Small intestine (tissue), 7 donors: ENCODE data around the gene MAPK8IP1. TPM values are rescaled to one million over a fixed set of nuclear protein-coding genes. Genes with fewer than 3 reads are reported as not detected.

Experiments used
- DNase-seq, 2 donors: peaks; one replicate each; pipeline versions ENCODE4 v3.0.0 to v3.0.0-alpha.2; 2013
- FAIRE-seq: peaks from 2 replicates; lab custom pipeline; 2012; peaks lifted over from hg19 to GRCh38; lab: Jason Lieb, UNC
- H3K27ac ChIP-seq, 3 donors: one replicate each; pipeline ENCODE4 v1.5.1; 2013; ENCODE audit warnings: low read length in 2 of 3, mild to moderate bottlenecking in 2 of 3, control low read depth in 1 of 3, inconsistent platforms in 1 of 3, low read depth in 1 of 3, moderate library complexity in 1 of 3
- H3K27me3 ChIP-seq, 3 donors: one replicate each; pipeline ENCODE4 v1.6.1; 2013; ENCODE audit warnings: low read length in 3 of 3, inconsistent platforms in 1 of 3; ENCODE audit not compliant: control insufficient read depth in 3 of 3, insufficient read depth in 3 of 3
- H3K36me3 ChIP-seq, 3 donors: one replicate each; pipeline ENCODE4 v1.6.1; 2013; ENCODE audit warnings: low read length in 3 of 3, inconsistent platforms in 1 of 3, low read depth in 1 of 3, mild to moderate bottlenecking in 1 of 3, moderate library complexity in 1 of 3; ENCODE audit not compliant: control insufficient read depth in 3 of 3, insufficient read depth in 2 of 3
- H3K4me1 ChIP-seq, 3 donors: one replicate each; pipeline ENCODE4 v1.6.1; 2013; ENCODE audit warnings: low read length in 2 of 3, inconsistent platforms in 1 of 3, low read depth in 1 of 3, mild to moderate bottlenecking in 1 of 3, moderate library complexity in 1 of 3; ENCODE audit not compliant: control insufficient read depth in 3 of 3, insufficient read depth in 2 of 3
- H3K4me3 ChIP-seq, 3 donors: one replicate each; pipeline ENCODE4 v1.5.1; 2013; ENCODE audit warnings: low read length in 3 of 3, control low read depth in 1 of 3, inconsistent platforms in 1 of 3, low read depth in 1 of 3, mild to moderate bottlenecking in 1 of 3, moderate library complexity in 1 of 3
- H3K9me3 ChIP-seq, 2 donors: one replicate each; pipeline ENCODE4 v1.6.1; 2013; ENCODE audit warnings: low read depth in 1 of 2, low read length in 1 of 2; ENCODE audit not compliant: control insufficient read depth in 2 of 2, insufficient read depth in 1 of 2
- WGBS, 3 donors: extraction: QIAGEN DNeasy Blood & Tissue Kit; methylation state at CpG; one replicate each; pipeline ENCODE4 v1.1.7; 2013; 5-methylcytosine and 5-hydroxymethylcytosine counted together
- polyA plus RNA-seq, 4 donors: library from polyadenylated mRNA; stranded (reverse) in 3 of 4; unstranded in 1 of 4; fragments of 200-250 nt in 3 of 4; fragments of 120-200 nt in 1 of 4; gene quantifications; one replicate each; pipeline versions ENCODE4 v1.2.1 to v1.2.3, GENCODE V29; 2013
- donor health status: healthy with polysubstance abuse.
- donor health status: control.
- donor health status: control.
- donor health status: Bipolar disorder and iron deficiency.
- donor health status: healthy.

Gene MAPK8IP1
- polyA plus RNA-seq, 4 donors: 1.3 to 6.1 (median 1.9) TPM

DNA sequence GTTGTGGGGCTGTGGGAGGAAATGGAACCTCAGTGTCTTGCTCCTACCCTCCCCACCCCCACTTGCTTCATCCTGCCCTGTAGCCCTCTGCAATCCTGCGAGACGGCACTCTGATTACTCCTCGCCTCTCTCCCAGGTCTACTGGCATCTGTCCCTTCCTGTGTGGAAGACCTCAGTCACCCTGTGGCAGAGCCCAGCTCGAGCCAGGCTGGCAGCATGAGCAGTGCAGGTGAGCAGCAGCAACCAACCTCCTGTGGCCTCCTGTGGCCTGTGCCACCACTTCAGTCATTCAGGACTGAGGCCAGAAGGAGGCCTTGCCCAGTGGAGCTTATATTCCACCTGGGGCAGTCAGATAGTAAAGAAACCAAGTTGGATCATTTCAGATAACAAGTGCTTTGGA lies 14.7 kb upstream of the MAPK8IP1 start:
- H3K9me3 ChIP-seq: no peaks in the 10 kb centered on the region
- no peak for DNase-seq
- no peaks in the 10 kb centered on the region for H3K27me3 ChIP-seq
- no peak overlapping the region for H3K4me3 ChIP-seq
- no peak for FAIRE-seq
- H3K4me1 ChIP-seq: no peaks in the 10 kb centered on the region
- peaks cover 12 to 83% (median 27%) of the 10 kb centered on the region in 3 donors for H3K36me3 ChIP-seq
- 94 to 97% (median 95%) methylated on average over 4 of the region's 4 CpGs for WGBS, 3 donors
- H3K27ac ChIP-seq: no peak overlapping the region

DNA sequence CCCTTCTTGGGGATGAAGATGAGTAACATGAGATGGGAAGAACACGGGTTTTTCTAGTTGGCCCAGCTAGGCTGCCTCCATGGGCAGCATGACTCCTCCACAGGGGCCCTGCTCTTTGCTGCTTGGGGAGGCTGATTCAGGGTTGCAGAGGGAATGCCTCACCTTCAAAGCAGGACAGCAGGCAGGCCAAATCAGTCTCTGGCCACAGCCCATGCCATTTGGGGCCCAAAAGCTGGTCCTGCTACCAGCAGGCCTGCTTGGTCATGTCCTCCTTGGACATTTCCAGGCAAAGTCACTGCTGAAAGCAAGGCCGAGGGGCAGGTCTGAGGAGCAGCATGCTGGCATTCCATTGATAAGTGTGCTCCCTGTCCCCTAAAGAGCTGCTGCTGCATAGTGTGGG lies 13.8 kb upstream of the MAPK8IP1 start:
- Histone ChIP-seq H3K36me3 (peaks cover 17 to 78% (median 29%) of the 10 kb centered on the region in 3 donors), H3K27me3 (no peaks in the 10 kb centered on the region), H3K4me3 (no peak overlapping the region), H3K4me1 (no peaks in the 10 kb centered on the region), H3K9me3 (no peaks in the 10 kb centered on the region), H3K27ac (no peak overlapping the region)
- no peak for FAIRE-seq
- WGBS, 3 donors: 92 to 95% (median 93%) methylated on average over 2 of the region's 2 CpGs
- no peak for DNase-seq

DNA sequence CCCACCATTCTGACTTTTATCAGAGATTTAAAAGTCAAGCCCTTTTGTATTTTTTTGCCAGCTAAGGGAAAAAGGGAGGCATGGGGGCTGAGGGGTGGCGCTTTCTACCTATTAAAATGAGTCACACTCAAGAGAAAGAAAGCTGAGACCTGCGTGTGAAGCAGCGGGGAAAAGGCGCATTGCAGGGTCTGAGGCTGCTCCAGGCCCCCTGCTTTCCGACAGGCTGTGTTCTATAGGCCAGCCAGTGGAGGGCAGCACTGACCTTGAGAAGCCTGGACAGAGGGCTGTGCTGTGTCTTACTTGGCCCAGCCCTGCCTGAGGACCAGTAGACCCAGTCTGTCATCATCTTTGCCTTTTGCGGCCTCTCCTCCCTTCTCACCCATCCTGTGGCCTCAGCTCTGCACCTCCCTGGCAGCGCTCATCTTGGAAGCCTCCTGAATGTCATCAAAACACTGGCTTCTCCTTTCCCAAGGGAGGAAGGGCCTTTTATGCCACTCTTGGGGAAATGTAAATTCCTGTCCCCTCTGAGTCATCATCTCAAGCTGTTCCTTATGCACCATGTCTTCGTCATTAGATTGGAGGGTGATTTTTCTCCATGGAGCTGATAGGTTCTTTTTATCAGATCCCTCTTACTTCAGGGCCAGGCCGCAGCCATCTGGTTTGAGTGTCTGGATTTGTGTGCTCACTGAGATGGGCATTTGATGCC lies 12.6 kb upstream of the MAPK8IP1 start:
- no peak overlapping the region for H3K4me3 ChIP-seq
- 76 to 86% (median 78%) methylated on average over 9 of the region's 9 CpGs for WGBS, 3 donors
- no peaks in the 10 kb centered on the region for H3K27me3 ChIP-seq
- no peaks in the 10 kb centered on the region for H3K9me3 ChIP-seq
- no peaks in the 10 kb centered on the region for H3K4me1 ChIP-seq
- DNase-seq (peak; percentile 33 to 42), FAIRE-seq (no peak)
- H3K36me3 ChIP-seq: peaks cover 17 to 80% (median 27%) of the 10 kb centered on the region in 3 donors
- H3K27ac ChIP-seq: no peak overlapping the region

DNA sequence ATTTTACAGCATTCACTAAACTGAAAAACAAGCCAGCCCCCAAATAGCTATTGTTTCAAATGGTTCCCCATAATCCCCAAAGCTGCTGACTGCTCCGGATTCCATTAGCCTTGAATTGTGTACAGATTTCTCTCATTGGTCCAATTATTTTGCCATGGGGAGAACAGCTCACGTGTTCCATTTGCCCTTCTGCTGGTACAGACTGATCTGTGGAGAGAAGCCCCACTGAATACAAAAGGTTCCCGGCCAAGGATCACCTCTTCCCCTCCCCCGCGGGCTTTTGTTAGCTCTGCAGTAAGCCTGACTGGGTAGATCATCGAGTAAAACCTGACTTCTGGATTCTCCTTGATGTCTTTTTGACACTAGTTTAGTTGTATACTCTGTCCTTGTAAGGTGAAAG lies 9.1 kb upstream of the MAPK8IP1 start:
- FAIRE-seq (no peak), DNase-seq (no peak)
- WGBS, 3 donors: 69 to 78% (median 75%) methylated on average over 6 of the region's 6 CpGs
- H3K27me3 ChIP-seq: no peaks in the 10 kb centered on the region
- H3K27ac ChIP-seq: no peak overlapping the region
- H3K9me3 ChIP-seq: no peaks in the 10 kb centered on the region
- no peak overlapping the region for H3K4me3 ChIP-seq
- no peaks in the 10 kb centered on the region for H3K4me1 ChIP-seq
- peaks cover 11 to 64% (median 16%) of the 10 kb centered on the region in 3 donors for H3K36me3 ChIP-seq

DNA sequence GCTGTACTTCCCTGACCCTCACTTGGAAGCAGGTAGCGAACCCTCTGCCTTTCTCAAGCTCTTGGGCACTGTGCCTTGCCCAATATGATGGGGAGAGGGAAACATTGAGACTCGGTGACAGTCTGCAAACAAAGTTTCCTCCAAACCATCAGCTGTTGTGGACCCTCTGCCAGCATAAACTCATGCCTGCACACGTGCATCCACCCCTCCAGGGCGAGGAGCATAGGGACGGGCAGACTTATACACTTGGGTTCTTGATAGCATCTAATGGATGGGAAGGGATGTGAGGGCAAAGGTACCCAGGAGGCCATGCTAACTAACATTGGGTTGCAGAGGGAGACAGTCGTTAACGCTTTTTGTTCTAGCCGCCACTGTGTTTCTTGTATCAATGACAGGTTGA lies 8.2 kb upstream of the MAPK8IP1 start:
- WGBS, 3 donors: 91 to 92% (median 92%) methylated on average over 8 of the region's 8 CpGs

DNA sequence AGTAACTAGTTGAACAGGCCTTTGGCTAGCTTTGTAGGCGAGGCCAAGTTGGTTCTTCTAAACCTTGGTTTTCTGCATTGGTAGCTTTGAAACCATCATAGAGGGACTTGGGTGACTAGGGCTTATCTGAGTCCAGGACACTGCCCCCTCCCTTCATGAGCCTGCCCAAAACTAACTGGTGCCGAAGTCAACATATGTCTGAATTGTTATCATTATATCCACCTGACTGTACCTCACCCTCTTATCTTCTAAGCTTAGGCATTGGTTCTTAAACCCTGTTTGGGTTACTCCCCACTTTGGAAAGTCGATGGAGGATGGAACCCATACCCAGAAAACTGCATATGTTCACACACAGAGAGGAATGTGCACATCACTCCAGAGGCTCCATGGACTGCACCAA lies 7.6 kb upstream of the MAPK8IP1 start:
- WGBS, 3 donors: 96% methylated on average over 3 of the region's 3 CpGs
- DNase-seq (no peak), FAIRE-seq (no peak)
- Histone ChIP-seq H3K27me3 (no peaks in the 10 kb centered on the region), H3K4me3 (no peak overlapping the region), H3K9me3 (no peaks in the 10 kb centered on the region), H3K36me3 (peaks cover 12 to 65% (median 13%) of the 10 kb centered on the region in 3 donors), H3K4me1 (no peaks in the 10 kb centered on the region), H3K27ac (no peak overlapping the region)

More for the DNA sequence above, 8.2 kb upstream of the MAPK8IP1 start:
- Histone ChIP-seq H3K27ac (no peak overlapping the region), H3K4me1 (no peaks in the 10 kb centered on the region), H3K36me3 (peaks cover 12 to 64% (median 13%) of the 10 kb centered on the region in 3 donors), H3K9me3 (no peaks in the 10 kb centered on the region), H3K27me3 (no peaks in the 10 kb centered on the region), H3K4me3 (no peak overlapping the region)
- DNase-seq: no peak
- FAIRE-seq: no peak

DNA sequence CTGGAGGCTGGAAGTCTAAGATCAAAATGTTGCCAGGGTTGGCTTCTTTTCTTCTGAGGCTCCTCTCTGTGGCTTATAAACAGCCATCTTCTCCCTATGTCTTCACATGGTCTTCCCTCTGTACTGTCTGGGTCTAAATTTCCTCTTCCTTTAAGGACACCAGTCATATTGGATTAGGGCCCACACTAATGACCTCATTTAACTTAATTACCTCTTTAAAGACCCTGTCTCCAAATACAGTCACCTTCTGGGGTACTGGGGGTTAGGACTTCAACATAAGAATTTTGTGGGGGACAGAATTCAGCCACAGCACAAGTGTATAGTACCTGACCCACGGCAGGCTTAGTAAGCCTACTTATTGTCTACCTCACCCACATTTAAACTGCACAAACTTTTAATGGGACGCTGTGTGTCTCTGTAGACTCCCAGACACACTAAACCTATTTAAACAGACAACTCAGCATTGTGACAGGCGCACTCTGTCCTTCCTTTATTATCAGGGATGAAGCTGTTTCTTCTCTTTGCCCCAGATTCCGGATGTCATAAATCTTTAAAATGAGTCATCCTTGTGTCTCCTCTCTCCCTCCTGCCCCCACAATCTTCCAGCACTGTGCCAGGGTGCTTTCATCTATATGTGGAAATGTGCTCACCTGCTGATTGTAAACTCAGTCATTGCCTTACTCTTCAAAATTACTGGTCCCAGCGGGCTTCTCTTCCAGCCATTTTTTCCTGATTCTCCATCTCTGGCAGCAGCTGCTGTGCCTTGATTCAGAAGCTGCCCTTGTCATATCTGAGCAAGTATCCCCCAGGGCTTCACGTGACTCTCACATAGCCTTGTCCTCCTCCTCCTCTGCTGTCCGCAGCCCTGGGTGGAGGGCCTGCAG lies 5.4 kb upstream of the MAPK8IP1 start:
- DNase-seq: no peak
- WGBS, 3 donors: 82 to 90% (median 83%) methylated on average over 7 of the region's 7 CpGs
- H3K4me3 ChIP-seq: no peak overlapping the region
- H3K4me1 ChIP-seq: no peaks in the 10 kb centered on the region
- H3K27ac ChIP-seq: no peak overlapping the region
- H3K36me3 ChIP-seq: peaks cover 9 to 61% (median 13%) of the 10 kb centered on the region in 3 donors
- H3K27me3 ChIP-seq: no peaks in the 10 kb centered on the region
- H3K9me3 ChIP-seq: no peaks in the 10 kb centered on the region
- no peak for FAIRE-seq

DNA sequence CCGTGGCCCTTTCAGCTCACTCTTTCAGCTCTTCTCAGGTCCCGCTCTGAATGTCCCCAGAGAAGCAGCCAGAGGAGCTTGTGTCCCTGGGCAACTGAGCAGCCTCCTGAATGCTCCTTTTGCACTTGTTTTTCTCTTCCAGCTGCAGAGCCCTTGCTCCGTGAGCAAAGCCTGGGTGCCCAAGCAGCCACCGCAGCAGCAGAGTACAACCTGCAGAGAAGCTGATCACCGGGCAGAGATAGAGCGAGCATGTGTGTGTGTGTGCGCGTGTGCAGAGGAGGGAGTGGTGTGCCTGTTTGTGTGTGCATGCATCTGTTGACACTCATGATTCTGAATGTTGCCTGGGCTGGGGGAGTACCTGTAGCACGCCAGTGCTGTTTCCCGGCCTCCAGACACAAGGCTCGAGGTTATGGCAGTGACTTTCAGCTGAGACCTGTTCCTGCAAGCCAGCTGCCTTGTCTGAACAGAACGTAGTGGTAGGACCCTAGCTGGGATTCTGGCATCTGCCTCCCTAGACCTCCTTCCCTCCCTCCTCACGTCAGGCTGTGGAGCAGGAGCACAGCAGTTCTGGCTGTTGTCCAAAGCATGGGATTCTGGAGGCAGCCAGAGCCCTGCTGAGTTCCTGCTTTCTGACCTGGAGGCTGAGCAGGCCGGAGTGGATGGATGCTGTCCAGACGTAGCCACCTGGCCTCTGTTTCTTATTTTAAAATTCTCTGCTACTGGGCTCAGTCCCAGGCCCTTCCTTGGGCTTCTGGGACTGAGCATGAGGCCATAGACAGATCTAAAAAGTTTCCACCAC lies 4.5 kb upstream of the MAPK8IP1 start:
- DNase-seq (no peak), FAIRE-seq (no peak)
- WGBS, 3 donors: 90 to 94% (median 92%) methylated on average over 15 of the region's 15 CpGs
- H3K4me1 ChIP-seq: peaks cover 0 to 3% (median 0%) of the 10 kb centered on the region in 3 donors
- H3K36me3 ChIP-seq: peaks cover 6 to 54% (median 11%) of the 10 kb centered on the region in 3 donors
- peaks cover 0 to 3% (median 0%) of the 10 kb centered on the region in 3 donors for H3K27me3 ChIP-seq
- H3K27ac ChIP-seq: no peak overlapping the region
- H3K4me3 ChIP-seq: no peak overlapping the region
- H3K9me3 ChIP-seq: no peaks in the 10 kb centered on the region
